HEK293 (cell line): ENCODE measurements around the gene IGF1R.

Source experiments
- SETDB1 ChIP-seq: IDR thresholded peaks from one replicate; pipeline ENCODE4 v1.6.1; 2017; ENCODE audit warnings: mild to moderate bottlenecking, low read length, moderate library complexity, mixed read lengths; ENCODE audit not compliant: insufficient read length
- ZNF26 ChIP-seq: fragments of 450-650 bp; formaldehyde crosslinking; IDR thresholded peaks from 2 replicates; pipeline ENCODE4 v1.5.1; 2016; ENCODE audit warnings: missing biosample characterization, missing genetic modification characterization
- ZNF791 ChIP-seq: fragments of 450-650 bp; formaldehyde crosslinking; IDR thresholded peaks from 2 replicates; pipeline ENCODE4 v1.5.1; 2016; ENCODE audit warnings: missing biosample characterization, missing genetic modification characterization
- TF ChIP-seq, protein P1 (sequence below): fragments of 450-650 bp; formaldehyde crosslinking; IDR thresholded peaks from 2 replicates; pipeline ENCODE4 v1.5.1; 2016; ENCODE audit warnings: missing biosample characterization, missing genetic modification characterization
- TF ChIP-seq, protein P2 (sequence below): fragments of 450-650 bp; formaldehyde crosslinking; IDR thresholded peaks from 2 replicates; pipeline ENCODE4 v1.5.1; 2016; ENCODE audit warnings: missing biosample characterization, missing genetic modification characterization
- TF ChIP-seq, protein P3 (sequence below): fragments of 450-650 bp; formaldehyde crosslinking; IDR thresholded peaks from 2 replicates; pipeline ENCODE4 v1.5.1; 2016; ENCODE audit warnings: missing biosample characterization, missing genetic modification characterization

- TF ChIP-seq, protein P1, sequence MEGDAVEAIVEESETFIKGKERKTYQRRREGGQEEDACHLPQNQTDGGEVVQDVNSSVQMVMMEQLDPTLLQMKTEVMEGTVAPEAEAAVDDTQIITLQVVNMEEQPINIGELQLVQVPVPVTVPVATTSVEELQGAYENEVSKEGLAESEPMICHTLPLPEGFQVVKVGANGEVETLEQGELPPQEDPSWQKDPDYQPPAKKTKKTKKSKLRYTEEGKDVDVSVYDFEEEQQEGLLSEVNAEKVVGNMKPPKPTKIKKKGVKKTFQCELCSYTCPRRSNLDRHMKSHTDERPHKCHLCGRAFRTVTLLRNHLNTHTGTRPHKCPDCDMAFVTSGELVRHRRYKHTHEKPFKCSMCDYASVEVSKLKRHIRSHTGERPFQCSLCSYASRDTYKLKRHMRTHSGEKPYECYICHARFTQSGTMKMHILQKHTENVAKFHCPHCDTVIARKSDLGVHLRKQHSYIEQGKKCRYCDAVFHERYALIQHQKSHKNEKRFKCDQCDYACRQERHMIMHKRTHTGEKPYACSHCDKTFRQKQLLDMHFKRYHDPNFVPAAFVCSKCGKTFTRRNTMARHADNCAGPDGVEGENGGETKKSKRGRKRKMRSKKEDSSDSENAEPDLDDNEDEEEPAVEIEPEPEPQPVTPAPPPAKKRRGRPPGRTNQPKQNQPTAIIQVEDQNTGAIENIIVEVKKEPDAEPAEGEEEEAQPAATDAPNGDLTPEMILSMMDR (tag by site-specific recombination): no peak
- TF ChIP-seq SETDB1: no peak
- TF ChIP-seq, protein P2, sequence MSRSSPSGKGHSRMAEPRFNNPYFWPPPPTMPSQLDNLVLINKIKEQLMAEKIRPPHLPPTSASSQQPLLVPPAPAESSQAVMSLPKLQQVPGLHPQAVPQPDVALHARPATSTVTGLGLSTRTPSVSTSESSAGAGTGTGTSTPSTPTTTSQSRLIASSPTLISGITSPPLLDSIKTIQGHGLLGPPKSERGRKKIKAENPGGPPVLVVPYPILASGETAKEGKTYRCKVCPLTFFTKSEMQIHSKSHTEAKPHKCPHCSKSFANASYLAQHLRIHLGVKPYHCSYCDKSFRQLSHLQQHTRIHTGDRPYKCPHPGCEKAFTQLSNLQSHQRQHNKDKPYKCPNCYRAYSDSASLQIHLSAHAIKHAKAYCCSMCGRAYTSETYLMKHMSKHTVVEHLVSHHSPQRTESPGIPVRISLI (tag by site-specific recombination): no peak
- TF ChIP-seq, protein P3, sequence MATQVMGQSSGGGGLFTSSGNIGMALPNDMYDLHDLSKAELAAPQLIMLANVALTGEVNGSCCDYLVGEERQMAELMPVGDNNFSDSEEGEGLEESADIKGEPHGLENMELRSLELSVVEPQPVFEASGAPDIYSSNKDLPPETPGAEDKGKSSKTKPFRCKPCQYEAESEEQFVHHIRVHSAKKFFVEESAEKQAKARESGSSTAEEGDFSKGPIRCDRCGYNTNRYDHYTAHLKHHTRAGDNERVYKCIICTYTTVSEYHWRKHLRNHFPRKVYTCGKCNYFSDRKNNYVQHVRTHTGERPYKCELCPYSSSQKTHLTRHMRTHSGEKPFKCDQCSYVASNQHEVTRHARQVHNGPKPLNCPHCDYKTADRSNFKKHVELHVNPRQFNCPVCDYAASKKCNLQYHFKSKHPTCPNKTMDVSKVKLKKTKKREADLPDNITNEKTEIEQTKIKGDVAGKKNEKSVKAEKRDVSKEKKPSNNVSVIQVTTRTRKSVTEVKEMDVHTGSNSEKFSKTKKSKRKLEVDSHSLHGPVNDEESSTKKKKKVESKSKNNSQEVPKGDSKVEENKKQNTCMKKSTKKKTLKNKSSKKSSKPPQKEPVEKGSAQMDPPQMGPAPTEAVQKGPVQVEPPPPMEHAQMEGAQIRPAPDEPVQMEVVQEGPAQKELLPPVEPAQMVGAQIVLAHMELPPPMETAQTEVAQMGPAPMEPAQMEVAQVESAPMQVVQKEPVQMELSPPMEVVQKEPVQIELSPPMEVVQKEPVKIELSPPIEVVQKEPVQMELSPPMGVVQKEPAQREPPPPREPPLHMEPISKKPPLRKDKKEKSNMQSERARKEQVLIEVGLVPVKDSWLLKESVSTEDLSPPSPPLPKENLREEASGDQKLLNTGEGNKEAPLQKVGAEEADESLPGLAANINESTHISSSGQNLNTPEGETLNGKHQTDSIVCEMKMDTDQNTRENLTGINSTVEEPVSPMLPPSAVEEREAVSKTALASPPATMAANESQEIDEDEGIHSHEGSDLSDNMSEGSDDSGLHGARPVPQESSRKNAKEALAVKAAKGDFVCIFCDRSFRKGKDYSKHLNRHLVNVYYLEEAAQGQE (tag by site-specific recombination): no peak
- no peak for TF ChIP-seq ZNF791
- TF ChIP-seq ZNF26 (tag by site-specific recombination): no peak
Observed at GRCh38 chr15:98866511-98866910, 218.2 kb downstream of the IGF1R start.
